Keratinocyte (primary cell): Measurements from ENCODE around the gene ARHGEF37. TPM values are rescaled to one million over a fixed set of nuclear protein-coding genes. Genes with fewer than 3 reads are reported as not detected.

Source experiments
- DNase-seq: peaks from one replicate; pipeline ENCODE4 v3.0.0-alpha.2; 2011; ENCODE audit warnings: low read depth, missing footprints, low spot score
- FAIRE-seq: peaks from 2 replicates; lab custom pipeline; 2011; peaks lifted over from hg19 to GRCh38; lab: Jason Lieb, UNC
- H2AFZ ChIP-seq: 2 replicates; pipeline ENCODE4 v1.6.0; 2012; ENCODE audit warnings: low read length, control low read depth, inconsistent platforms; ENCODE audit not compliant: control insufficient read depth
- H3K27ac ChIP-seq: 2 replicates; pipeline ENCODE4 v1.5.1; 2011; ENCODE audit warnings: low read length; ENCODE audit not compliant: control insufficient read depth, insufficient read depth
- H3K27me3 ChIP-seq: 3 replicates; pipeline ENCODE4 v1.6.0; 2011; ENCODE audit warnings: low read length; ENCODE audit not compliant: control insufficient read depth, insufficient read depth; ENCODE audit errors: extremely low read depth
- H3K36me3 ChIP-seq, 2 experiments: 2 replicates in 1 of 2; 3 replicates in 1 of 2; pipeline ENCODE4 v1.5.1; 2011; ENCODE audit warnings: low read length in 2 of 2, mild to moderate bottlenecking in 1 of 2; ENCODE audit not compliant: control insufficient read depth in 2 of 2, insufficient read depth in 2 of 2; ENCODE audit errors: extremely low read depth in 1 of 2
- H3K4me1 ChIP-seq: 3 replicates; pipeline ENCODE4 v1.5.1; 2011; ENCODE audit warnings: low read length; ENCODE audit not compliant: control insufficient read depth, insufficient read depth; ENCODE audit errors: extremely low read depth
- H3K4me2 ChIP-seq: 3 replicates; pipeline ENCODE4 v1.6.0; 2011; ENCODE audit warnings: low read depth, low read length; ENCODE audit not compliant: control insufficient read depth, insufficient read depth; ENCODE audit errors: extremely low read depth
- H3K4me3 ChIP-seq, 3 experiments: fragments of 200-600 bp in 1 of 3; sonication (generic) in 1 of 3; 2 replicates in 2 of 3; 3 replicates in 1 of 3; pipeline ENCODE4 v1.5.1; 2011 to 2016; ENCODE audit warnings: low read length in 3 of 3, mild to moderate bottlenecking in 3 of 3, control low read depth in 2 of 3, inconsistent platforms in 1 of 3, low read depth in 1 of 3, mixed read lengths in 1 of 3, mixed run types in 1 of 3, moderate library complexity in 1 of 3; ENCODE audit not compliant: control insufficient read depth in 2 of 3, insufficient read depth in 2 of 3; ENCODE audit errors: extremely low read depth in 1 of 3
- H3K79me2 ChIP-seq: 2 replicates; pipeline ENCODE4 v1.6.0; 2012; ENCODE audit warnings: low read length; ENCODE audit not compliant: control insufficient read depth, insufficient read depth
- H3K9ac ChIP-seq: 3 replicates; pipeline ENCODE4 v1.6.0; 2011; ENCODE audit warnings: low read length; ENCODE audit not compliant: control insufficient read depth, insufficient read depth; ENCODE audit errors: extremely low read depth
- H3K9me1 ChIP-seq: 3 replicates; pipeline ENCODE4 v1.6.0; 2011; ENCODE audit warnings: low read length; ENCODE audit not compliant: control insufficient read depth, insufficient read depth; ENCODE audit errors: extremely low read depth
- H3K9me3 ChIP-seq: 2 replicates; pipeline ENCODE4 v1.5.1; 2012; ENCODE audit warnings: low read depth, low read length; ENCODE audit not compliant: control insufficient read depth
- H4K20me1 ChIP-seq: 3 replicates; pipeline ENCODE4 v1.6.0; 2011; ENCODE audit warnings: low read length; ENCODE audit not compliant: control insufficient read depth, insufficient read depth; ENCODE audit errors: extremely low read depth
- EZH2 ChIP-seq: IDR thresholded peaks from one replicate; pipeline ENCODE4 v1.6.1; 2012; ENCODE audit warnings: inconsistent platforms, mild to moderate bottlenecking, low read length, moderate library complexity
- dilution Hi-C: fragments of 300-500 bp; cut with MboI; formaldehyde crosslinking; loops from one replicate; pipeline ENCODE4 v1.7.0; 2020; ENCODE audit warnings: low sequenced_read_pairs; ENCODE audit not compliant: extremely low pct_ligation_motif_present
- polyA plus RNA-seq, 5 experiments: library from polyadenylated mRNA; depleted of rRNA in 3 of 5; stranded (reverse) in 3 of 5; stranded (forward) in 1 of 5; unstranded in 1 of 5; fragments of >200 nt; gene quantifications; 1 replicate in 1 of 5; 2 replicates in 3 of 5; 3 replicates in 1 of 5; pipeline versions ENCODE4 v1.2.1 to v1.2.3, GENCODE V29; 2011 to 2012; ENCODE audit warnings: missing spikeins in 2 of 5, low read depth in 1 of 5, low replicate concordance in 1 of 5
- TF ChIP-seq, protein P1 (sequence below), 3 experiments: IDR thresholded peaks in 1 of 3; conservative IDR thresholded peaks in 1 of 3; optimal IDR thresholded peaks in 1 of 3; 2 replicates in 2 of 3; 3 replicates in 1 of 3; pipeline versions ENCODE3 to v1.5.1; 2011; ENCODE audit warnings: low read length in 3 of 3, mild to moderate bottlenecking in 3 of 3, moderate library complexity in 2 of 3, control low read depth in 1 of 3, inconsistent platforms in 1 of 3; ENCODE audit not compliant: insufficient read depth in 2 of 3; ENCODE audit errors: extremely low read depth in 1 of 3

ARHGEF37 gene
- polyA plus RNA-seq, 1 donor (not counting 4 experiments of a cell fraction or from before 2014, with no cell fraction given) = 8.7 TPM

DNA sequence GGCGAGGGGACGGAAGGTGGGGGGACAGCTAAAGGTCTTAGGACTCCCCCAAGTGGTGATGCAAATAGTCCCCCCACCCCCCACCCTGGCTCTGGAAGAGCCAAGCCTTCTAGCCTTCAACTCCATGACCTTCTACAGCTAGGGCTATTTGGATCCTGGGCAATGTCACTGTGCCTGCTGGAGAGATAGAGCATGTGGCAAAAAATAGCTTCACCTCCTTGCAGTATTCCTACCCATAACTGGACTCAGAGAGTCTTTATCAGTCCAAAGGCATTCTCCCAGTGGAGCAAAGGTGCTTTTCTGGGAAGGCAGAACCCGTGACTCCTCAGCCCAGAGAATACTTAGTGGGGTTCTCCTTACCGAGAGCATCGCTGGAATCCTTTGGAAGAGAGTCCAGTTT, 100.0 kb downstream of the ARHGEF37 start:
- H3K4me1 ChIP-seq = no peaks in the 10 kb centered on the region
- no peak overlapping the region for H3K27ac ChIP-seq
- H3K79me2 ChIP-seq = no peaks in the 10 kb centered on the region
- H3K27me3 ChIP-seq = peaks cover 20% of the 10 kb centered on the region
- H3K4me2 ChIP-seq = no peak overlapping the region
- H3K9me3 ChIP-seq = no peaks in the 10 kb centered on the region
- H4K20me1 ChIP-seq = no peaks in the 10 kb centered on the region
- H3K9me1 ChIP-seq = no peaks in the 10 kb centered on the region
- dilution Hi-C loops = no loop called here
- H3K9ac ChIP-seq = no peak overlapping the region
- no peak for TF ChIP-seq EZH2
- TF ChIP-seq, protein P1, sequence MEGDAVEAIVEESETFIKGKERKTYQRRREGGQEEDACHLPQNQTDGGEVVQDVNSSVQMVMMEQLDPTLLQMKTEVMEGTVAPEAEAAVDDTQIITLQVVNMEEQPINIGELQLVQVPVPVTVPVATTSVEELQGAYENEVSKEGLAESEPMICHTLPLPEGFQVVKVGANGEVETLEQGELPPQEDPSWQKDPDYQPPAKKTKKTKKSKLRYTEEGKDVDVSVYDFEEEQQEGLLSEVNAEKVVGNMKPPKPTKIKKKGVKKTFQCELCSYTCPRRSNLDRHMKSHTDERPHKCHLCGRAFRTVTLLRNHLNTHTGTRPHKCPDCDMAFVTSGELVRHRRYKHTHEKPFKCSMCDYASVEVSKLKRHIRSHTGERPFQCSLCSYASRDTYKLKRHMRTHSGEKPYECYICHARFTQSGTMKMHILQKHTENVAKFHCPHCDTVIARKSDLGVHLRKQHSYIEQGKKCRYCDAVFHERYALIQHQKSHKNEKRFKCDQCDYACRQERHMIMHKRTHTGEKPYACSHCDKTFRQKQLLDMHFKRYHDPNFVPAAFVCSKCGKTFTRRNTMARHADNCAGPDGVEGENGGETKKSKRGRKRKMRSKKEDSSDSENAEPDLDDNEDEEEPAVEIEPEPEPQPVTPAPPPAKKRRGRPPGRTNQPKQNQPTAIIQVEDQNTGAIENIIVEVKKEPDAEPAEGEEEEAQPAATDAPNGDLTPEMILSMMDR (optimal IDR thresholded peaks at IDR 0.05 in 1 of 3, IDR thresholded peaks at IDR 0.05 in 1 of 3, conservative IDR thresholded peaks at IDR 0.05 in 1 of 3; ENCODE audit: extremely low read depth in 1 of 3, insufficient read depth in 2 of 3, low read length in 3 of 3) = no peak
- H3K36me3 ChIP-seq = no peaks in the 10 kb centered on the region
- FAIRE-seq = no peak
- H3K4me3 ChIP-seq = no peak overlapping the region
- H2AFZ ChIP-seq = no peak overlapping the region
- no peak for DNase-seq

DNA sequence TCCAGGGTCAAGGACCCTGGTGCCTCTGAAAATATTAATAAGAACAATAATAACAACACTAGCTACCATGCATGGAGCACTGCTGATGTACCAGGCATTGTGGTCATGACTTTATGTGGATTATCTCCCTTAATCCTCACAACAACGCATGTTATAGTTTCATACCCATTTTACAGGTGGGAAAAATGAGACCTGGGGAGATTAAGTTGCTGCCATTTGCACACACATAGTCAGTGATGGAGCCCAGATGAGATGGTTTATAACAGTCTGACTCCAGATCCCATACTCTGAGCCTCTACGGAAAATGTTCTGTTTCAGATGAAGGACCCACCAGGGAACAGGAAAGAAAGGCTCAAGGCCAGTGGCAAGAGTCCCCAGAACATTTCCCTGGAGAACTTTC, 100.6 kb downstream of the ARHGEF37 start:
- Histone ChIP-seq H3K4me1 (no peaks in the 10 kb centered on the region), H3K4me3 (no peak overlapping the region), H3K9ac (no peak overlapping the region), H3K27me3 (peaks cover 20% of the 10 kb centered on the region), H3K9me3 (no peaks in the 10 kb centered on the region), H3K4me2 (no peak overlapping the region), H2AFZ (no peak overlapping the region), H3K79me2 (no peaks in the 10 kb centered on the region), H4K20me1 (no peaks in the 10 kb centered on the region), H3K9me1 (no peaks in the 10 kb centered on the region), H3K36me3 (no peaks in the 10 kb centered on the region), H3K27ac (no peak overlapping the region)
- TF ChIP-seq, protein P1 (optimal IDR thresholded peaks at IDR 0.05 in 1 of 3, IDR thresholded peaks at IDR 0.05 in 1 of 3, conservative IDR thresholded peaks at IDR 0.05 in 1 of 3; ENCODE audit: extremely low read depth in 1 of 3, insufficient read depth in 2 of 3, low read length in 3 of 3) = no peak
- TF ChIP-seq EZH2 = no peak
- dilution Hi-C loops = no loop called here
- DNase-seq (no peak), FAIRE-seq (no peak)
